SKM-1 (cell line): ENCODE results near the gene JUP.
A peak's percentile ranks its signal among the peaks of the same experiment; 100 is the strongest.
"Not testable (repeated sequence)": the region's sequence is repeated elsewhere in the genome, so short reads cannot be mapped to it uniquely, and the experiment has no call there.

Source experiments
- DNase-seq: peaks from one replicate; lab custom pipeline; 2025; ENCODE audit not compliant: unreplicated experiment; lab: John Stamatoyannopoulos, UW

JUP gene

GRCh38 chr17:41786227-41787020 lies at the start of gene JUP:
Gene JUP, minus strand, starts transcription at chr17:41786711. Its CDS starts 14,857 bp downstream, at chr17:41771854.
- peak; percentile 85 for DNase-seq

GRCh38 chr17:41835800-41836549 lies 49.5 kb upstream of the JUP start, which contains the start of gene NT5C3B:
Gene NT5C3B, minus strand, starts transcription at chr17:41836232. Its CDS starts 39 bp downstream, at chr17:41836193.
- peak; percentile 33 for DNase-seq

GRCh38 chr17:41835214-41835799 lies 48.8 kb upstream of the JUP start:
- peak; percentile 13 for DNase-seq

- not testable (repeated sequence) for DNase-seq
These were observed 43.5 kb upstream of the JUP start for GRCh38 chr17:41829961-41830360.

GRCh38 chr17:41825175-41825845 lies 38.8 kb upstream of the JUP start:
- DNase-seq, result no peak

GRCh38 chr17:41824086-41824485 lies 37.6 kb upstream of the JUP start:
- DNase-seq, result no peak

GRCh38 chr17:41823580-41823979 lies 37.1 kb upstream of the JUP start:
- DNase-seq, result no peak

DNA sequence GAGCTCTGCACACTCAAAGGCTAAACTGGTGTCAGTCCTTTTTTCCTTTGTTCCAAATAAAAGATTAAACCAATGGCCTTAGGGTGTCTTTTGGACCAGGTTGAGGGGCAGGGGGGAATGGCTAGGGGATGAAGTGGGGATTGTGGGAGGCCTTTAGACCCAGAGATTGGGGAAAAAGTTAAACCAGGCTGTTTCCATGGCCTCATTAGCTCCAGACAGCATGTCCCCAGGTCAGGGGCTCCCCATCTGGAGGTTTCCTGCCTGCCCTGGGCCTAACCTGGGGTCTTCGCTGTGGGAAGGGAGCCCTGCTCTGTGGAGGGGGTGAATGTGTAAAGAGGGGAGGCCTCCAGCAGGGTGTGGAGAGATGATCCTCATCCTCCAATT lies 36.6 kb upstream of the JUP start:
- DNase-seq, result no peak

GRCh38 chr17:41822216-41823140 lies 36.0 kb upstream of the JUP start:
- no peak for DNase-seq

GRCh38 chr17:41821776-41822175 lies 35.3 kb upstream of the JUP start:
- DNase-seq, result no peak

- no peak for DNase-seq
These were observed 31.5 kb upstream of the JUP start for GRCh38 chr17:41818024-41818423.

DNA sequence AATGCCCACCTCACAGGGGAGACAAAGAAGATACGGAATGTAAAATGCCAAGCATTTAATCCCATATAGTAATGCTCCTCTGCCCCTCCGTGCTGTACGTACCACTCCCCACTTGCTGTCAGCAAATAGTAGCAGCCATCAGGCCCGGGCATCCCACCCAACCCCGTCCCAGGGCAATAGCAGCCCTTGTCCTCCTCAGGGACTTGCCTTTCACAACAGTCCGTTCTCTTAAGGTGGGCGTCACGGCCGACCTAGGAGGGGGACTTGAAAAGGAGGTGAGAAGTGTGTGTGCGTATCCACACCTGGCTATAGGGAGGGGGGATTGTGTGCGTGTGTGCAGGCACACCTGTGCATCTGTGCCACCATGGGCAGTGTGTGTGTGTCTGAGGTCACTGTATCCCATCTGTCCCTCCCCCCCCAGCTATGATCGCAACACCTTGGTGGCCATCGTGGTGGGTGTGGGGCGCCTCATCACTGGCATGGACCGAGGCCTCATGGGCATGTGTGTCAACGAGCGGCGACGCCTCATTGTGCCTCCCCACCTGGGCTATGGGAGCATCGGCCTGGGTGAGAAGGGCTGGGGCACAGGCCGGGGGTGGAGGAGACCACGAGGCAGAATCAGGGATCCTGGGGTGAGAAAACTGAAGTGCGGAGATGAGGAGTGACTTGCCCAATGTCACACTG lies 30.3 kb upstream of the JUP start:
- DNase-seq, result no peak

GRCh38 chr17:41814195-41814594 lies 27.7 kb upstream of the JUP start:
- no peak for DNase-seq

- no peak for DNase-seq
These were observed 27.2 kb upstream of the JUP start for GRCh38 chr17:41813699-41814124.

- no peak for DNase-seq
These were observed 26.7 kb upstream of the JUP start for GRCh38 chr17:41813152-41813680.

DNA sequence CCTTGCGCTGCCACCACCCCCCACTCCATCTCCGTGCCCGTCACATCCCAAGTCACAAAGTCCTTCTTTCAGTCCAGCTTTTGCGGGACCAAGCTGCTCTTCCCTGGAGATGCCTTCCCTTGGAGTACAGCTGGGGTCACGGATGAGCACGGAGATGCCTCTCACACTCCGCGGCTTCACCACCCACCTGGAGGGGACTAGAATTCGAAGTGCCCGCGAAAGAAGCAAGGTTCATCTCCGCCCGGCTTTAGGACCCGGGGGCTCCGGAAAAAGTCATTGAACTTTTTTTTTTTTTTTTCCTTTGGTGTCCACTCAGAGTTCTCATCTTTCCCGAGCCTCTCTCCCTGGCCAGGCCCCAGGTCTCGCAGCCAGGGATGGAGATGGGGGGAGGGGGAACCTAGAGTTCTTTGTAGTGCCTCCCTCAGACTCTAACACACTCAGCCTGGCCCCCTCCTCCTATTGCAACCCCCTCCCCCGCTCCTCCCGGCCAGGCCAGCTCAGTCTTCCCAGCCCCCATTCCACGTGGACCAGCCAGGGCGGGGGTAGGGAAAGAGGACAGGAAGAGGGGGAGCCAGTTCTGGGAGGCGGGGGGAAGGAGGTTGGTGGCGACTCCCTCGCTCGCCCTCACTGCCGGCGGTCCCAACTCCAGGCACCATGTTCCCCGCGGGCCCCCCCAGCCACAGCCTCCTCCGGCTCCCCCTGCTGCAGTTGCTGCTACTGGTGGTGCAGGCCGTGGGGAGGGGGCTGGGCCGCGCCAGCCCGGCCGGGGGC lies 26.1 kb upstream of the JUP start, which contains the start of gene FKBP10:
Gene FKBP10, plus strand, starts transcription at position 624 of the 771 bp plus-strand sequence. Its CDS starts 31 bp downstream, at position 655.
- DNase-seq, result no peak

- peak; percentile 21 for DNase-seq
These were observed 25.3 kb upstream of the JUP start, which contains the start of gene P3H4 for GRCh38 chr17:41811549-41812380. Gene P3H4, minus strand, starts transcription at chr17:41811949. Its CDS starts 34 bp downstream, at chr17:41811915.
